ENCODE data around the gene CELF2.
"Not testable (repeated sequence)": the region's sequence is repeated elsewhere in the genome, so short reads cannot be mapped to it uniquely, and the experiment has no call there.

Gene CELF2

GRCh38 chr10:11179516-11180105 lies 161.9 kb downstream of the CELF2 start:
- DNase-seq: no peak

DNA sequence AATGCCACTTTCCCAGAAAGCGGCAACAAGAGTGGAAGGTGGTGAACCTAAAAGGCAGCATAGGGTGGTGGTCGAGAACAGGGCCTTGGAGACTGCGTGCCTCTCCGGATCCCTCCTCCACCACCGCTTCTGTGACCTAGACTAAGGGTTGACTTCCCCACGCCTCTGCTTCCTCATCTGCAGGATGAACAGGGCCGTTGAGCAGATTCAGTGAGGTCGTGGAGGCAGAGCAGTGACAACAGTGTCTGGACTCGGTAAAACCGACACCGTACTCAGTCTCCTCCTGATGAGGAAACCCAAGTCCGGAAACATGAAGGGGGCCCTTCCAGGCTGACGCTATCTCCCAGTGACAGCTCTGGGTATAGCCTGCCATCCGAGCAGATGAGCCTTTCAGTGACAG lies 162.6 kb downstream of the CELF2 start:
- DNase-seq: no peak

- no peak for DNase-seq
Observed at GRCh38 chr10:11181978-11182377, 164.3 kb downstream of the CELF2 start.

DNA sequence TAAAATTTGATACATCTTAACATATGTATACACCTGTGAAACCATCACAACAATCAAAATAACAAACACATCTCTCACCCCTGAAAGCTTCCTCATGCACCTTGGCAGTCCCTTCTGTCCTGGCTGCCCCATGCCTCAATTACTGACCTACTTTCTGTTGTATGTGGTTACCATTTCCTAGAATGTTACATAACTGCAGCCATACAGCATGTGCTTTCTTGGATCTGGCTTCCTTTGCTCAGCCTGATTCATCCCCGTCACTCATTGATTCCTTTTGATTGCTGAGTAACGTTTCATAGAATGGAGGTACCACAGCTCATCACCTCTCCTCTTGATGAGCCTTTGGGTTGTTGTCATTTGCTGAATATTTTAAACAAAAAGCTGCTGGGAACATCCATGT lies 165.3 kb downstream of the CELF2 start:
- DNase-seq: no peak

GRCh38 chr10:11184093-11184492 lies 166.4 kb downstream of the CELF2 start:
- DNase-seq: no peak

DNA sequence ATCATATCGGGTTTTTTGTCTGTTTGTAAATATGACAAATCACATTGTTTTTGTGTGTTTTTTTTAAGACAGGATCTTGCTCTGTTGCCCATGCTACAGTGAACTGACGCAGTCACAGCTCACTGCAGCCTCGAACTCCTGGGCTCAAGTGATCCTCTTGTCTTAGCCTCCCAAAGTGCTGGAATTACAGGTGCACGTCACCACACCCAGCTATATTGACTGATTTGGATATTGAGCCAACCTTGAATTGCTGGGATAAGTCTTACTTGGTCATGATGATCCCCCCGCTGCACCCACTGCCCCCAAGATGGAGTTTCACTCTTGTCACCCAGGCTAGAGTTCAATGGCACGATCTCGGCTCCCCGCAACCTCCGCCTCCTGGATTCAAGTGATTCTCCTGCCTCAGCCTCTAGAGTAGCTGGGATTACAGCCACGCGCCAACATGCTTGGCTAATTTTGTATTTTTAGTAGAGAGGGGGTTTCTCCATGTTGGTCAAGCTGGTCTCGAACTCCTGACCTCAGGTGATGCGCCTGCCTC lies 167.5 kb downstream of the CELF2 start:
- not testable (repeated sequence) for DNase-seq

DNA sequence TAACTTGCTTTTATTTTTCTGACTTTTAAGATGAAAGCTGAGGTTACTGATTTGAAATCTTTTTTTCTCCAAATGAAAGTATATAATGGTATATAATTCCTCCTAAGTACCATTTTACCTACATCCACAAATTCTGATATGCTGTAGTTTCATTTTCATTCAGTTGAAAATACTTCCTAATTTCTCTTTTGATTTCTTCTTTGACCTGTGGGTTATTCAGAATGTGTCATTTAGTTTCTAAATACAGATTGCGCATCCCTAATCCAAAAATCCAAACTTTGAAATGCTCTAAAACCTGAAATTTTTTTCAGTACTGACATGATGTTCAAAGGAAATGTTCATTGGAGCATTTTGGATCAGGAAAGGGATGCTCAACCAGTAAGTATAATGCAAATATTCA lies 168.7 kb downstream of the CELF2 start:
- DNase-seq: no peak

GRCh38 chr10:11189582-11190376 lies 172.1 kb downstream of the CELF2 start:
- DNase-seq: no peak

GRCh38 chr10:11191190-11191589 lies 173.5 kb downstream of the CELF2 start:
- DNase-seq: no peak

GRCh38 chr10:11191678-11192077 lies 174.0 kb downstream of the CELF2 start:
- DNase-seq: no peak

- DNase-seq: no peak
Observed at GRCh38 chr10:11192304-11193000, 174.8 kb downstream of the CELF2 start.

GRCh38 chr10:11193001-11193551 lies 175.4 kb downstream of the CELF2 start:
- DNase-seq: no peak

- DNase-seq: no peak
Observed at GRCh38 chr10:11194859-11195586, 177.4 kb downstream of the CELF2 start.

DNA sequence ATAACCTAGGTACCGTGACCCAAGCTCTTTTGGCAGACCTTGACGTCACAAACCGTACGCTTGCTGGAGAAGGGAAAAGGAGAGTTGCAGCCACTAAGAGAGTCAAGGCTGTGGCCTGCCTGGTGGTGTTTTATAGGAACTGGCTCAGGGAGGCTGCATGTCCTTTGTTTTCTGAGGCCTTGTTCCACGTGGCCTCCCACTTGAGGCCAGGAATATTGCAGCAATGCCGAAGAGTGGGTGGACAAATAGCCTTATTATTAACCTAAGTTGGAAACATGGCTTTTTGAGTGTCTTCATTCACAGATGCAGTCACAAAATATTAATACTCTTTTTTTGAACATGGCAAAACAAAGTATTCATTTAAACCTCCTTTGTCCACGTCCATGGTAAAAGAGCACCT lies 178.0 kb downstream of the CELF2 start:
- no peak for DNase-seq

GRCh38 chr10:11197266-11197712 lies 179.6 kb downstream of the CELF2 start:
- no peak for DNase-seq

DNA sequence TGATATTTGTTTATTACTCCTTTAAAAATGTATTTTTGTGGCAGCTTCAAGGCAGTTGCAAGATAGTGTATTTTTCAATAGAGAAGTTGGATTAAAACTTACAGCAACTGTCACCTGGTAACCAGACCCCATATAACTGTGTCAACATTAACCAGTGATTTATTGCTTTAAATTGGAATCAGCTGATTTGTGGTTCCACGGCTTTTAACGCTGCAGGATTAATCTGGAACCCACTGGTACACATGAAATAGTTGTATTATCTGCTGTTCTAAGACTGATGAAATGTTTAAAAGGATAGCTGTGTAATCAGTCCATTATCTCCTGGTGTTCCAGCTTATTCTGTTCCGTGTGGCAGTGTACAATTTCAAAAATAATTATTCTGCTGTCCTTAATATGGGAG lies 180.2 kb downstream of the CELF2 start:
- no peak for DNase-seq

DNA sequence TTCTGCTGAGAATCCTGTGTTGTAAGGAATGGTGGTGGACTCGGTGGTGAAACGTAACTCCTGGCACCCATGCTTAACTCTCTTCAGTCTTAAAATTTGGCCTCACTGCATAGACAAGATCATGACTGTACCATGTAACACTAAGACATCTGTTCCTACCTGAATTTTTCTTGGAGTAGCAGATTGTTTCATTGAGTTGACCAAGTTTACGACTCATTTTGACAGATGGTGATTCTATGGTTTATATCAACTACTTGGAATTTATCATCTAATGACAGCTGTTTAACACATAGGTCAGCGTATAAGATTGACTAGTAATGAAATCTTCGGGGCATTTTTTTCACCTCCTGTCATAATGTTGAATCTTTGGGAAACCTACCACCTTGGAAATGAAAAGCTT lies 184.2 kb downstream of the CELF2 start:
- DNase-seq: no peak

- no peak for DNase-seq
Observed at GRCh38 chr10:11204351-11204942, 186.8 kb downstream of the CELF2 start.

GRCh38 chr10:11205030-11205772 lies 187.5 kb downstream of the CELF2 start:
- DNase-seq: no peak

GRCh38 chr10:11206676-11207559 lies 189.2 kb downstream of the CELF2 start:
- no peak for DNase-seq

- DNase-seq: no peak
Observed at GRCh38 chr10:11207560-11207844, 189.8 kb downstream of the CELF2 start.
